Right hindlimb (tissue), 1 donor: ENCODE data around the gene G6PC3.

Experiments used
- DNase-seq: peaks from one replicate; pipeline ENCODE4 v3.0.0-alpha.2; 2018

G6PC3 gene

GRCh38 chr17:44061446-44061845 is 9.1 kb upstream of the G6PC3 start:
- no peak for DNase-seq

GRCh38 chr17:44062871-44063270 is 7.7 kb upstream of the G6PC3 start:
- no peak for DNase-seq

GRCh38 chr17:44063704-44064639 is 6.6 kb upstream of the G6PC3 start:
- no peak for DNase-seq

- no peak for DNase-seq
Measured at GRCh38 chr17:44065668-44066203, 4.8 kb upstream of the G6PC3 start.

GRCh38 chr17:44066204-44066930 is 4.2 kb upstream of the G6PC3 start, which contains the start of gene LSM12:
Gene LSM12, minus strand, starts transcription at chr17:44066671. Its CDS starts 84 bp downstream, at chr17:44066587.
- DNase-seq, result peak; percentile 95

GRCh38 chr17:44067545-44067940 is 3.0 kb upstream of the G6PC3 start:
- no peak for DNase-seq

GRCh38 chr17:44069974-44070454 is 521 bp upstream of the G6PC3 start:
- no peak for DNase-seq

- DNase-seq, result no peak
Measured at GRCh38 chr17:44071198-44071520, 624 bp downstream of the G6PC3 start.

GRCh38 chr17:44071772-44072171 is 1.2 kb downstream of the G6PC3 start:
- no peak for DNase-seq

- no peak for DNase-seq
Measured at GRCh38 chr17:44074231-44074910, 3.8 kb downstream of the G6PC3 start.

- DNase-seq, result no peak
Measured at GRCh38 chr17:44074911-44075285, 4.4 kb downstream of the G6PC3 start.

- DNase-seq, result no peak
Measured at GRCh38 chr17:44075598-44076293, 5.2 kb downstream of the G6PC3 start.

- DNase-seq, result no peak
Measured at GRCh38 chr17:44076716-44077594, 6.4 kb downstream of the G6PC3 start.

- no peak for DNase-seq
Measured at GRCh38 chr17:44077595-44077909, 7.0 kb downstream of the G6PC3 start.

GRCh38 chr17:44078412-44078811 is 7.9 kb downstream of the G6PC3 start:
- peak; percentile 23 for DNase-seq

GRCh38 chr17:44079877-44080821 is 9.6 kb downstream of the G6PC3 start:
- DNase-seq, result peak; percentile 22

- no peak for DNase-seq
Measured at GRCh38 chr17:44081681-44082080, 11.1 kb downstream of the G6PC3 start.

- DNase-seq, result no peak
Measured at GRCh38 chr17:44082256-44082927, 11.9 kb downstream of the G6PC3 start.

- no peak for DNase-seq
Measured at GRCh38 chr17:44083250-44083849, 12.8 kb downstream of the G6PC3 start.
